Neural progenitor cell (in vitro differentiated cells): ENCODE data around the gene BTBD9. TPM values are rescaled to one million over a fixed set of nuclear protein-coding genes. Genes with fewer than 3 reads are reported as not detected.

Source experiments
- DNase-seq: peaks from one replicate; pipeline ENCODE4 v3.0.0-alpha.2; 2016; ENCODE audit warnings: low spot score
- H2AFZ ChIP-seq: fragments of 200-600 bp; sonication (generic); replicated peaks from 2 replicates; pipeline ENCODE4 v1.6.1; 2016; ENCODE audit warnings: antibody characterized with exemption
- H3F3A ChIP-seq: fragments of 200-600 bp; sonication (generic); 2 replicates; pipeline ENCODE4 v1.6.1; 2016; ENCODE audit warnings: antibody characterized with exemption, low read depth
- H3K27ac ChIP-seq: fragments of 200-600 bp; sonication (generic); 2 replicates; pipeline ENCODE4 v1.5.1; 2016; ENCODE audit warnings: mild to moderate bottlenecking
- H3K27me3 ChIP-seq: fragments of 200-600 bp; sonication (generic); 2 replicates; pipeline ENCODE4 v1.6.1; 2016; ENCODE audit warnings: mild to moderate bottlenecking, moderate library complexity
- H3K36me3 ChIP-seq: fragments of 200-600 bp; sonication (generic); 2 replicates; pipeline ENCODE4 v1.5.1; 2016
- H3K4me1 ChIP-seq: fragments of 200-600 bp; sonication (generic); 2 replicates; pipeline ENCODE4 v1.6.1; 2016; ENCODE audit warnings: mixed run types
- H3K4me2 ChIP-seq: fragments of 200-600 bp; sonication (generic); 2 replicates; pipeline ENCODE4 v1.6.1; 2016
- H3K4me3 ChIP-seq: fragments of 200-600 bp; sonication (generic); 2 replicates; pipeline ENCODE4 v1.5.1; 2016
- H3K79me2 ChIP-seq: fragments of 200-600 bp; sonication (generic); 2 replicates; pipeline ENCODE4 v1.6.1; 2016; ENCODE audit warnings: low read depth
- H3K9ac ChIP-seq: fragments of 200-600 bp; sonication (generic); 2 replicates; pipeline ENCODE4 v1.6.1; 2016
- H3K9me3 ChIP-seq: fragments of 200-600 bp; sonication (generic); 2 replicates; pipeline ENCODE4 v1.5.1; 2016; ENCODE audit warnings: low read depth
- H4K20me1 ChIP-seq: fragments of 200-600 bp; sonication (generic); 2 replicates; pipeline ENCODE4 v1.6.1; 2016; ENCODE audit warnings: low read depth
- H3K27ac Mint-ChIP-seq: 3 replicates; pipeline ENCODE4 v1.8.0; 2021; ENCODE audit warnings: mixed read lengths
- H3K27me3 Mint-ChIP-seq: 2 replicates; pipeline ENCODE4 v1.8.0; 2022; ENCODE audit warnings: low read depth, mild to moderate bottlenecking, inconsistent platforms, moderate library complexity, mixed read lengths; ENCODE audit not compliant: insufficient read depth
- H3K36me3 Mint-ChIP-seq: 3 replicates; pipeline ENCODE4 v1.8.0; 2021; ENCODE audit warnings: mixed read lengths
- H3K4me1 Mint-ChIP-seq: 3 replicates; pipeline ENCODE4 v1.8.0; 2021; ENCODE audit warnings: mixed read lengths
- H3K4me3 Mint-ChIP-seq: 3 replicates; pipeline ENCODE4 v1.8.0; 2021; ENCODE audit warnings: mild to moderate bottlenecking, moderate library complexity, mixed read lengths
- H3K9me3 Mint-ChIP-seq: 3 replicates; pipeline ENCODE4 v1.8.0; 2020; ENCODE audit warnings: mixed read lengths
- EZH2 ChIP-seq: fragments of 200-600 bp; sonication (generic); IDR thresholded peaks from 2 replicates; pipeline ENCODE4 v1.6.1; 2017; ENCODE audit warnings: antibody characterized with exemption, mild to moderate bottlenecking, moderate library complexity
- EZH2phosphoT487 ChIP-seq: fragments of 200-600 bp; sonication (generic); IDR thresholded peaks from 2 replicates; pipeline ENCODE4 v1.6.1; 2017; ENCODE audit warnings: antibody characterized with exemption
- total RNA-seq: library from RNA; depleted of rRNA; stranded (reverse); fragments of >200 nt; gene quantifications from 2 replicates; pipeline ENCODE4 v1.2.3, GENCODE V29; 2015; ENCODE audit warnings: low replicate concordance
- TF ChIP-seq, protein P1 (sequence below): fragments of 200-600 bp; sonication (generic); IDR thresholded peaks from 2 replicates; pipeline ENCODE4 v1.5.1; 2017; ENCODE audit warnings: antibody characterized with exemption, mild to moderate bottlenecking

The BTBD9 gene
- total RNA-seq, 1 donor from 2014 or later = 16.9 TPM

DNA sequence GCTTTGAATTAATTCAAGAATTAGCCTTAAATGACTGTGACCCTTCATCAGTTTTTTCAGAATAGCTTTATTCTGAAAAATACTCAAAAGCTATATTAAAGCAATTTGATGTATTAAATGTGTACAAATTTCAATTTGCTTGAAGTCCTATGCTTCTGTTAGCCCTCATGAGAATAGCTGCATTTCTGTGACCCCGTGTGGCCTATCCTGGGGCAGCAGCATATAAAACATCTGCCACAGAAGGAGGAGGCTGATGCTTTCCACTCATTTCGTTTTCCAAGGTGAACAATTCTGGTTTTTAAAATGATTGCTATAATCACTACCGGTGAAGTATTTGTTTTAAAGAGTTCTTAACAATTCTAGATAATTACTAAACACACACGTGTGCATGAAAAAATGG, 360.3 kb downstream of the BTBD9 start:
- DNase-seq = no peak
- H3K36me3 Mint-ChIP-seq = peaks cover 4% of the 10 kb centered on the region
- H4K20me1 ChIP-seq = no peaks in the 10 kb centered on the region
- H3K4me3 Mint-ChIP-seq = peak overlapping the region; percentile 9
- no peak overlapping the region for H3K4me3 ChIP-seq
- H3K36me3 ChIP-seq = no peaks in the 10 kb centered on the region
- H2AFZ ChIP-seq = no peak overlapping the region
- no peaks in the 10 kb centered on the region for H3K27me3 ChIP-seq
- H3F3A ChIP-seq = no peaks in the 10 kb centered on the region
- no peak overlapping the region for H3K9ac ChIP-seq
- no peak for TF ChIP-seq EZH2
- TF ChIP-seq, protein P1, sequence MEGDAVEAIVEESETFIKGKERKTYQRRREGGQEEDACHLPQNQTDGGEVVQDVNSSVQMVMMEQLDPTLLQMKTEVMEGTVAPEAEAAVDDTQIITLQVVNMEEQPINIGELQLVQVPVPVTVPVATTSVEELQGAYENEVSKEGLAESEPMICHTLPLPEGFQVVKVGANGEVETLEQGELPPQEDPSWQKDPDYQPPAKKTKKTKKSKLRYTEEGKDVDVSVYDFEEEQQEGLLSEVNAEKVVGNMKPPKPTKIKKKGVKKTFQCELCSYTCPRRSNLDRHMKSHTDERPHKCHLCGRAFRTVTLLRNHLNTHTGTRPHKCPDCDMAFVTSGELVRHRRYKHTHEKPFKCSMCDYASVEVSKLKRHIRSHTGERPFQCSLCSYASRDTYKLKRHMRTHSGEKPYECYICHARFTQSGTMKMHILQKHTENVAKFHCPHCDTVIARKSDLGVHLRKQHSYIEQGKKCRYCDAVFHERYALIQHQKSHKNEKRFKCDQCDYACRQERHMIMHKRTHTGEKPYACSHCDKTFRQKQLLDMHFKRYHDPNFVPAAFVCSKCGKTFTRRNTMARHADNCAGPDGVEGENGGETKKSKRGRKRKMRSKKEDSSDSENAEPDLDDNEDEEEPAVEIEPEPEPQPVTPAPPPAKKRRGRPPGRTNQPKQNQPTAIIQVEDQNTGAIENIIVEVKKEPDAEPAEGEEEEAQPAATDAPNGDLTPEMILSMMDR = peak; percentile 22
- TF ChIP-seq EZH2phosphoT487 = no peak
- H3K4me1 Mint-ChIP-seq = peaks cover 56% of the 10 kb centered on the region
- H3K4me2 ChIP-seq = no peak overlapping the region
- H3K27ac Mint-ChIP-seq = no peak overlapping the region
- H3K27me3 Mint-ChIP-seq = peaks cover 19% of the 10 kb centered on the region
- no peaks in the 10 kb centered on the region for H3K79me2 ChIP-seq
- no peaks in the 10 kb centered on the region for H3K9me3 ChIP-seq
- H3K4me1 ChIP-seq = peaks cover 13% of the 10 kb centered on the region
- no peak overlapping the region for H3K27ac ChIP-seq
- H3K9me3 Mint-ChIP-seq = no peaks in the 10 kb centered on the region

GRCh38 chr6:38273325-38273724, 366.4 kb downstream of the BTBD9 start:
- no peaks in the 10 kb centered on the region for H3K9me3 Mint-ChIP-seq
- H3K27ac ChIP-seq = peak overlapping the region; percentile 44
- TF ChIP-seq EZH2 (no peak), EZH2phosphoT487 (no peak)
- TF ChIP-seq, protein P1 = no peak
- H3K27me3 ChIP-seq = no peaks in the 10 kb centered on the region
- H3K79me2 ChIP-seq = no peaks in the 10 kb centered on the region
- peaks cover 2% of the 10 kb centered on the region for H3K36me3 Mint-ChIP-seq
- H3K9ac ChIP-seq = no peak overlapping the region
- peaks cover 40% of the 10 kb centered on the region for H3K4me1 ChIP-seq
- H3K4me3 Mint-ChIP-seq = no peak overlapping the region
- H3K27ac Mint-ChIP-seq = no peak overlapping the region
- peaks cover 43% of the 10 kb centered on the region for H3K4me1 Mint-ChIP-seq
- H3K4me3 ChIP-seq = no peak overlapping the region
- H3F3A ChIP-seq = peaks cover 11% of the 10 kb centered on the region
- H3K4me2 ChIP-seq = peak overlapping the region; percentile 5
- H3K9me3 ChIP-seq = no peaks in the 10 kb centered on the region
- H2AFZ ChIP-seq = no peak overlapping the region
- DNase-seq = peak; percentile 44
- H3K36me3 ChIP-seq = no peaks in the 10 kb centered on the region
- H4K20me1 ChIP-seq = no peaks in the 10 kb centered on the region
- peaks cover 2% of the 10 kb centered on the region for H3K27me3 Mint-ChIP-seq

- peaks cover 50% of the 10 kb centered on the region for H3K4me1 Mint-ChIP-seq
Measured at GRCh38 chr6:38272222-38272621, 367.5 kb downstream of the BTBD9 start.

More at GRCh38 chr6:38272222-38272621, 367.5 kb downstream of the BTBD9 start:
- Mint-ChIP-seq H3K36me3 (peaks cover 2% of the 10 kb centered on the region), H3K9me3 (no peaks in the 10 kb centered on the region), H3K27me3 (peaks cover 2% of the 10 kb centered on the region), H3K27ac (no peak overlapping the region), H3K4me3 (no peak overlapping the region)
- DNase-seq = no peak
- peaks cover 44% of the 10 kb centered on the region for H3K4me1 ChIP-seq
- H3K4me3 ChIP-seq = no peak overlapping the region
- H3K9ac ChIP-seq = no peak overlapping the region
- TF ChIP-seq EZH2phosphoT487 = no peak
- TF ChIP-seq, protein P1 = no peak
- no peak for TF ChIP-seq EZH2
- H3K27ac ChIP-seq = no peak overlapping the region
- H3K27me3 ChIP-seq = no peaks in the 10 kb centered on the region
- no peaks in the 10 kb centered on the region for H4K20me1 ChIP-seq
- no peak overlapping the region for H3K4me2 ChIP-seq
- H3K79me2 ChIP-seq = no peaks in the 10 kb centered on the region
- no peaks in the 10 kb centered on the region for H3K36me3 ChIP-seq
- no peaks in the 10 kb centered on the region for H3K9me3 ChIP-seq
- H3F3A ChIP-seq = peaks cover 11% of the 10 kb centered on the region
- no peak overlapping the region for H2AFZ ChIP-seq
